ENCODE data around the gene CALHM2. TPM values are rescaled to one million over a fixed set of nuclear protein-coding genes. Genes with fewer than 3 reads are reported as not detected.
A peak's percentile ranks its signal among the peaks of the same experiment; 100 is the strongest.

CALHM2 gene
- polyA plus RNA-seq, 2 of the 4 experiments (the other 2 are of a cell fraction), result 2.5 to 2.6 TPM

- H3K27ac ChIP-seq, result no peak overlapping the region
- DNase-seq (ENCODE audit: low read depth in 1 of 2, low spot score in 1 of 2) (no peak), ATAC-seq (no peak), FAIRE-seq (no peak)
- no peak overlapping the region for H3K4me2 ChIP-seq
- H3K4me1 ChIP-seq, result no peaks in the 10 kb centered on the region
- H3K9me3 ChIP-seq, result no peaks in the 10 kb centered on the region
- POLR2A ChIA-PET, result no interaction called here
- WGBS (ENCODE audit: missing lambda C conversion rate), result 89% methylated on average over 2 of the region's 2 CpGs
- CTCF ChIA-PET, result interaction anchor here (0.6 to 4.8 kb wide), 5 partner anchors 12 to 476 kb away, joined by 3 to 37 read pairs (median 3); no protein-coding TSS in a partner anchor
- H3K4me3 ChIP-seq, result no peak overlapping the region
- no peak for TF ChIP-seq FOSL2 (IDR thresholded peaks at IDR 0.05)
- no peak for TF ChIP-seq FOSL2 (CRISPR knock-in tag; IDR thresholded peaks at IDR 0.05)
- no peak for TF ChIP-seq MAX (IDR thresholded peaks at IDR 0.05)
- no peak for TF ChIP-seq CTCF (IDR thresholded peaks at IDR 0.05)
- TF ChIP-seq SMC3 (IDR thresholded peaks at IDR 0.05), result no peak
- TF ChIP-seq PHF8 (IDR thresholded peaks at IDR 0.05; ENCODE audit: borderline replicate concordance, low read depth), result no peak
- TF ChIP-seq ATOH8 (CRISPR knock-in tag; IDR thresholded peaks at IDR 0.05; ENCODE audit: low read depth), result no peak
- no peak for TF ChIP-seq SREBF2 (IDR thresholded peaks at IDR 0.05)
- TF ChIP-seq USF2 (IDR thresholded peaks at IDR 0.05), result no peak
Observed at GRCh38 chr10:103413564-103413963, 38.6 kb downstream of the CALHM2 start.

GRCh38 chr10:103397191-103397825 lies 54.9 kb downstream of the CALHM2 start:
- TF ChIP-seq USF2 (IDR thresholded peaks at IDR 0.05), result no peak
- TF ChIP-seq MYC (IDR thresholded peaks at IDR 0.05; ENCODE audit: borderline replicate concordance, low read length), result no peak
- TF ChIP-seq ATOH8 (CRISPR knock-in tag; IDR thresholded peaks at IDR 0.05; ENCODE audit: low read depth), result no peak
- TF ChIP-seq FOSB (CRISPR knock-in tag; IDR thresholded peaks at IDR 0.05), result no peak
- TF ChIP-seq RNF2 (IDR thresholded peaks at IDR 0.05; ENCODE audit: borderline replicate concordance, low read depth), result no peak
- no peak for TF ChIP-seq BCL3 (IDR thresholded peaks at IDR 0.05)
- no peak for DNase-seq (ENCODE audit: low read depth in 1 of 2, low spot score in 1 of 2)

More at GRCh38 chr10:103397191-103397825, 54.9 kb downstream of the CALHM2 start:
- ATAC-seq (no peak), FAIRE-seq (no peak)
- peak overlapping the region; percentile 98 for H3K4me2 ChIP-seq
- H3K4me1 ChIP-seq, result peaks cover 28% of the 10 kb centered on the region
- H3K9me3 ChIP-seq, result no peaks in the 10 kb centered on the region
- ChIA-PET CTCF (interaction anchor here (1.1 to 2.2 kb wide), 3 partner anchors 8 to 29 kb away, joined by 3 to 11 read pairs (median 9); partner anchors contain the start of gene TAF5), POLR2A (interaction anchor here (1.0 to 1.7 kb wide), 2 partner anchors 9 to 29 kb away, joined by 3 to 7 read pairs; partner anchors contain the start of gene TAF5)
- H3K27ac ChIP-seq, result peak overlapping the region; percentile 90 to 96
- WGBS (ENCODE audit: missing lambda C conversion rate), result 16% methylated on average over 19 of the region's 19 CpGs
- peak overlapping the region; percentile 88 for H3K4me3 ChIP-seq
